HUES6 (cell line): ENCODE measurements around the gene TNFRSF25.

Experiments used
- H3K27ac ChIP-seq: 2 replicates; pipeline ENCODE4 v1.7.0; 2013; ENCODE audit warnings: low read depth, mild to moderate bottlenecking, low read length, inconsistent platforms
- H3K27me3 ChIP-seq: 2 replicates; pipeline ENCODE4 v1.6.1; 2013; ENCODE audit warnings: low read length; ENCODE audit not compliant: control insufficient read depth, insufficient read depth
- H3K36me3 ChIP-seq: 2 replicates; pipeline ENCODE4 v1.6.1; 2013; ENCODE audit warnings: low read length; ENCODE audit not compliant: control insufficient read depth, insufficient read depth
- H3K4me1 ChIP-seq: 2 replicates; pipeline ENCODE4 v1.6.1; 2013; ENCODE audit warnings: low read length; ENCODE audit not compliant: control insufficient read depth, insufficient read depth
- H3K4me3 ChIP-seq: 2 replicates; pipeline ENCODE4 v1.5.1; 2013; ENCODE audit warnings: low read depth, low read length
- H3K9ac ChIP-seq: one replicate; pipeline ENCODE4 v1.6.1; 2013; ENCODE audit warnings: mild to moderate bottlenecking, low read length
- H3K9me3 ChIP-seq: 2 replicates; pipeline ENCODE4 v1.6.1; 2013; ENCODE audit warnings: low read depth, low read length; ENCODE audit not compliant: control insufficient read depth, insufficient read depth

The TNFRSF25 gene

DNA sequence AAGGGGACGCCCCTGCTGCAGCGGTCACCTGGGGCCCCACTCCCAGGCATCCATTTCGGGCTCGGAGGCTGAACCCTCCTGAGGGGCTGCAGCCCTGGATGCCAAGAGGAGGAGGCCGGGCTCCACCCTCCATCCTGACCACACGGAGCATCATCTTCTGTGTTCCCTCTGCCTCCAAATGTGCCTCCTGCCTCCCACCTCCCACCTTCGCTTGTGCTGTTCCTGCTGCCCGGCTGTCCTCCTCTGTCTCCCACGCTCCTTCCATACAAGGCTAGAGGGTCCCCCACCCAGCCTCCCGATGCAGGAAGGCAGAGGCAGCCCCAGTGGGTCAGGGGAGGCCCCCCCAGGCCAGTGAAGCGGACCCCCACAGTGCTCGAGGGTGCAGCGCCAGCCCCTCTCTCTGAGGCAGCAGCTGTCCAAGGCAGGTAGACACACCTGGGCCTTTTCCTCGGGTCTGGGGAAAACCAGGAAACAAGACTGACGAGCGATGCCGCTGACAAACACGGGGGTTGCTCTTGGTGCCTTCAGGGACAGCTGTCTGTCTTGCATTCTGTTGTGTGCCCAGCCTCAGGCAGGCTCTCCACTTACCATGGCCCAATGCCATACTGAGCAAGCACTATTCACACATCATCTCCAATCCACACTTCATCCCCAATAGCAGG, 42.3 kb upstream of the TNFRSF25 start:
- no peak overlapping the region for H3K9ac ChIP-seq
- no peak overlapping the region for H3K4me3 ChIP-seq
- no peak overlapping the region for H3K27ac ChIP-seq
- H3K27me3 ChIP-seq, result no peaks in the 10 kb centered on the region
- H3K9me3 ChIP-seq, result no peaks in the 10 kb centered on the region
- peaks cover 8% of the 10 kb centered on the region; the same call in 1 of the 2 replicates for H3K4me1 ChIP-seq
- no peaks in the 10 kb centered on the region for H3K36me3 ChIP-seq

DNA sequence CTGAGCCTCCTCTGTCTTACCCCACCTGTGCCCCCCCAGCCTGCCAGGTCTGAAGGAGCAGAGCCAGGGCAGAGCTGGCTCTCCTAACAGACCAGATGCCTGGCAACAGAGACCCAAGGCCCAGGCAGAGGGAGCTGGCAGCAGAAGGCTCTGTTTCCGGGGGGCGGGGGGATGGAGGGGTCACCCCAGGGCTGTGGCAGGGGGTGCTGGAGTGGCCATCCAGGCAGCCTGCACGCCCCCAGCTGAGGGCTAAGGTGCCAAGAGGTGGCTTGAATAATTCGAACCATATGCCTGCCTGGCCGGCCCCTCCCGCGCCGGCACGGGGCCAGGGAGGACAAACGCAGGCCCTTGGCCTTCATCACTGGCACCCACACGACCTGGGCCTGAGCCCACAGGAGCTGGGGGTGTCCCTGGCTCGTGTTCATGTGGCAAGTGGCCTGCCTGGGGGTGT, 41.5 kb upstream of the TNFRSF25 start:
- Histone ChIP-seq H3K27me3 (no peaks in the 10 kb centered on the region), H3K9ac (no peak overlapping the region), H3K4me1 (peaks cover 4% of the 10 kb centered on the region; the same call in 1 of the 2 replicates), H3K4me3 (no peak overlapping the region), H3K9me3 (no peaks in the 10 kb centered on the region), H3K36me3 (no peaks in the 10 kb centered on the region), H3K27ac (no peak overlapping the region)

DNA sequence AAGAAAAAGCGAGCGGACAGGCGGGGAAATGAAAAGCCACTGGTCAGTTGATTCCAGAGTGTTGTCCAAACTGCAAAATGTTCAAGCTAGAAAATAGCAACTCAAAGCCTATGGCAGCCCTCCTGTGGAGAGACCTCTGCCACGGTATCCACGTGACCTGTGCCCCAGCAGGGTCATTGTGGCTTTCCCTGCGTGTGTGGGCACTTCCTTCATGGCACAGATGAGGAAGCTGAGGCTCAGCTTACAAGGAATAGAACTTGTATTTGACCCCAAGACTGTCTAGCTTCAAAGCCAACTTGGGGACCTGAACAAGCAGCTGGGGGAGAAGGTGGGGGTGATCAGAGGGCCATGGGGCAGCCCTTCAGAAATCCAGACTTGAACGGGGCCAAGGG, 41.1 kb upstream of the TNFRSF25 start:
- Histone ChIP-seq H3K4me1 (peaks cover 4% of the 10 kb centered on the region; the same call in 1 of the 2 replicates), H3K4me3 (no peak overlapping the region), H3K9me3 (no peaks in the 10 kb centered on the region), H3K36me3 (no peaks in the 10 kb centered on the region), H3K27ac (no peak overlapping the region), H3K9ac (no peak overlapping the region), H3K27me3 (no peaks in the 10 kb centered on the region)

DNA sequence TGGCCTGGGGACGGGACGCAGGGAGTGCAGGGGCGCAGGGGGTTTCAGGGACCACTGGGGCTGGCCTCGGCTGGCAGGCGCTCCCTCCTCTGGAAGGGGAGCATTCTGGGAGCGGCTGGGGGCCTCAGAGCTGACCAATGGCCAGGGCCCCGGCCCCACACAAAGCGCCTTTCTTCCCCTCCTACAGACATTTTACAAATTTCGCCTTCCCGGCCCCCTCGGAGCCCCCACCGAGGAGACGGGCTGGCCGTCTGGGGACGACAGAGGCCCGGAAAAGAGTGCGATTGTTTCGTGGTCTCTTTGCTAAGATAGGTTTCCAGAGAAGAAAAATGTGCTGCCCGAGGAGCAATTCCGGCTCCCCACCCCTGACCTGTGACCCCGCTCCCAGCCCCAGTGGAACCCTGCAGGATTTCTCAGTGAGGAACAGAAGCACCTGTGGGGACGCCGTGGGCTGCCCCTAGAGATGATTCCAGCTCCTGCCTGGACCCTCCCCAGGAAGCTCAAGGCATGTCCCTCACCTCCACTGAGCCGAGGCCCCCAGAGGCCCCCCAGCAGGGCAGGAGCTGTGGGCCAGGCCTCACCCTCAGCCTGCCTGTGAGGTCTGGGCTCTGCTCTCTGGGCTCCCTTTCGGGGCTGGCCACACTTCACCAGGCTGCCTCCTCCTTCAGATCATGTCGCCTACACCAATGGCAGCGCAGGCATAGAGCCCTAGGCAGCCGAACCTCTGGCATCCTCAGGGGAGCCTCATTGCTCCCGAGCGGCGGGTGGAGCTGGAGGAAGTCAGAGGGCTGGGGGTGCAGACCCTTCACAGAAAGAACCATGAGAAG, 40.5 kb upstream of the TNFRSF25 start:
- Histone ChIP-seq H3K4me1 (peaks cover 4% of the 10 kb centered on the region; the same call in 1 of the 2 replicates), H3K36me3 (no peaks in the 10 kb centered on the region), H3K9ac (no peak overlapping the region), H3K4me3 (no peak overlapping the region), H3K27ac (no peak overlapping the region), H3K27me3 (no peaks in the 10 kb centered on the region), H3K9me3 (no peaks in the 10 kb centered on the region)

DNA sequence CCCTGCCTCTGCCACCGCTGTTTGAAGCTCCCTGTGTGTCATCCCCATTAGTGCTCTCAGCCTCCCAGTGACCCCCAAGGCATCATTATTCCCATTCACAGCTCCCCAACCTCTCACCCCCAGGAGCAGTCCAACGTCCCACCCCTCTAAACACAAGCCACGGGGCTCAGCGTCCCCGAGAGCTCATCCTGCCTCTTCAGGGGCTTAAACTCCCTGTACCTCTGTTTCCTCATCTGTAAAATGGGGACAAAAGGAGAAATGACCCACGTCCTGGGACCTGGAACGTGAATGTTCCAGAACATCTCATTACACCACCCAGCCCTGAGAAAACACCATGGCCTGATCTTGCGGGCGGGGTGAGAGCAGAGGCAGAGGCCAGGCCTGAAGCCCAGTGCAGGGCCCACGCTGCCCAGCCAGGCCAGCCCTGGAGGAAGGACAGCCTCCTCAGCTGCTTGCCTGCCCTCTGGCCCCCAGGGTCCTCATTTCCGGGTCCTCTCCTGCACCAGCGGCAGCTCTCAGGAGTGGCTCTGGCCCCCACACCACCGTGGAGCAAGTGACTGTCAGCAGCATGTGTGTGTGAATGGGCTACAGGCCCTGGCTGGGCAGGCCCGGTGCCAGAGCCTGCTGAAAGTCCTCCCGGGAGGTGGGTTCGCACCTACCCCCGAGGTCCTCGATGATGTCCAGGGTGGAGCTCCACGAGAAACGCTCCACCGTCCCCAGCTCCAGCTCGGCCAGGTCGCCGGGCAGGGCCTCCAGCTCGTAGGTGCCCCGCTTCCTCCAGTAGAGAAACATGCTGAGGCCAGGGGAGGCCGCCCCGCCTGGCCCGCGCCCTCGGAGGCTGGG, 39.6 kb upstream of the TNFRSF25 start:
- H3K4me3 ChIP-seq, result no peak overlapping the region
- H3K4me1 ChIP-seq, result peaks cover 4% of the 10 kb centered on the region; the same call in 1 of the 2 replicates

DNA sequence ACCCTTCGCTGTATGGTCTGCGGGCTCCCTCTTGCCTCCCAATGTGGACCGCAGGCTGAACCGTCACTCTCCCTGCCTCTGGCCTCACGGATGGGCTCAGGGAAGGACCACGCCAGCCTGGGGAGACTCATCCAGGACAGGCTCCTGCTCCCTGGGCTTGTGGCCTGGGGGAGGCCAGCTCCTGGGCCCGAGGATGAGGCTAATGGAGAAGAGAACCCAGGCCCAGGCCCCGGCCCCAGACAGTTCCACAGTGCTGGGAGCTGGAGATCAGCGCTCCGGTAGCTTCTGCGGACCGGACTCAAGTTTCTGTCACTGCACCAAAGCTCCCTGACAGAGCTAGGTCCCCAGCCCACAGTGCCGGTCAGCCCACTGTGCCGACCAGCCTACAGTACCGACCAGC, 38.9 kb upstream of the TNFRSF25 start:
- Histone ChIP-seq H3K27me3 (no peaks in the 10 kb centered on the region), H3K9me3 (no peaks in the 10 kb centered on the region), H3K36me3 (no peaks in the 10 kb centered on the region), H3K4me3 (no peak overlapping the region), H3K27ac (no peak overlapping the region), H3K4me1 (peaks cover 4% of the 10 kb centered on the region; the same call in 1 of the 2 replicates), H3K9ac (no peak overlapping the region)

More for the DNA sequence above, 39.6 kb upstream of the TNFRSF25 start:
- Histone ChIP-seq H3K9ac (no peak overlapping the region), H3K27me3 (no peaks in the 10 kb centered on the region), H3K27ac (no peak overlapping the region), H3K9me3 (no peaks in the 10 kb centered on the region), H3K36me3 (no peaks in the 10 kb centered on the region)

DNA sequence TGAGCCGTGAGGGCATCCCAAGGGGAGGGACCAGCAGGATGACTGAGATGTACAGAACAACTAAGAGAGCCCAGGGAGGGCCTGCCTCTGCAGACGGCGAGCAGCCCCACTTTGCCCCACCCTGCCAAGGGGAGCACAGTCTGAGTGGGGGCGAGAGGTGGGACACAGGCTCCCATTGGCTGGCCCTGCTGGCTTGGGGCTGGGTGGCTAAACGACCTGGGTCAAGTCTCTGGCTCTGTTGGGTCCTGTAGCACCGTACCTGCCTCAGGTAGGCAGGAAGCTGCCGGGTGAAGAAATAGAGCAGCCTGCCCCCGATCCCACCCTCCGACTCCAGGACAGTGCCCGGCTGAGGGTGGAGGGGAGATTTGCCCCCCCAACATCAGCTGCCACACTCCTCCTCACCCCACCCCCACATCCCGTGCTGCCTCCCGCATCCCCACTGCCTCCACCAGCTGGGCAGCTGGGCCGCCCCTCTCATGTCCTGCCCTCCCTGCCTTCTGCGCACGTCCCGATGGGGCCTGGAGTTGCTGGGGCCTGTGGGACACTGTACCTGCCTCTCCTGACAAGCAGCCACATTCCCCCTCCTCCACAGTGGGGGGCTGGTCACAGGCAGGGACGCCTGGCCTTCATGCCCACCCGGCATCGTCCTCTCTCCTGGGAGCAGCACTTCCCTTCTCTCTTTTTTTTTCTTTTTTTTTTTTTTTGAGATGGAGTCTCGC, 38.1 kb upstream of the TNFRSF25 start:
- Histone ChIP-seq H3K27ac (no peak overlapping the region), H3K36me3 (no peaks in the 10 kb centered on the region), H3K27me3 (0 out of 2 replicates have a peak, but pooled peaks cover under 1% of the 10 kb centered on the region), H3K9ac (no peak overlapping the region), H3K4me1 (peaks cover 4% of the 10 kb centered on the region; the same call in 1 of the 2 replicates), H3K9me3 (no peaks in the 10 kb centered on the region), H3K4me3 (no peak overlapping the region)

DNA sequence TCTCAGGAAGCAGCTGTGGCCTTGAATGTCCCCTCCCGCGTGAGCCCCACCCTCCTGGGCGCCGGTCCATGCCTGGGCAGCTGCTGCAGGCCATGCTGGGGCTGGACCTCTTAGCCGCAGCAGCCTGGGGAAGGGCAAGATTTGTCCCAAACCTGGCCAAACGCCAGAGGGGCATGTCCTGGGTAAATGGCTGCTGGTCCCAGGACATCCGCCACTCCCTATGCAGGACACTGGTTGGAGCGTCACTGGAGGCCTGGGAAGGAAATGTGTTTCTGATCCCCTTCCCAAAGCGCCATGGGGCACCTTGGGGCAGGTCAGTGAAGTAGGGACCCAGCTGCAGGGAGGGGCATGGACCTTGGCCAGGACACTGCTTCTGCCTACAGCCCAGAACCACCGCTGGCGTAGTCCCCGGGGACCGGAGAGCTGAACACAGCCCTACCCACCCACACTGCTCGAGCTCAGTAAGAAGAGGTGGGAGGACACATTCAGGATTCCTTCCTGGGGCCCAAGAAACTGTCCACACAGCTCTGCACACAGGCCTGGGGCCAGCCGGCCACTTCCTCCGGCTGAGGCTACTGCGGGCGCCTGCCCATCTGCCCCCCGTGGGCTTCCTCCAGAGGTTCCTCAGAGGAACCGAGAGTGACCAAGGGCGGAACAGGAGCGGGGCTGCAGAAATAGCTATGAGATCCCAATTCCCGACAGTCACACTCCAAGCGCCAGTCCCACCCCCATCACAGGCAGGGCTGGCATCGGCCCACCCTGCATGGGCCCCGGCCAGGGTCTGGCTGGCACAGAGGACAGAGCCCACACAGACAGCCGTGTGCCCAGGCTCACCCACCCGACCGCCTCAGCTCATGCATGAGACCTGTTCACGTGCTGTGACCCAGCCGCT, 36.3 kb upstream of the TNFRSF25 start:
- Histone ChIP-seq H3K4me3 (no peak overlapping the region), H3K27ac (no peak overlapping the region), H3K27me3 (peaks cover 15% of the 10 kb centered on the region), H3K36me3 (no peaks in the 10 kb centered on the region), H3K9me3 (no peaks in the 10 kb centered on the region), H3K9ac (no peak overlapping the region), H3K4me1 (peaks cover 8% of the 10 kb centered on the region; the same call in 1 of the 2 replicates)

DNA sequence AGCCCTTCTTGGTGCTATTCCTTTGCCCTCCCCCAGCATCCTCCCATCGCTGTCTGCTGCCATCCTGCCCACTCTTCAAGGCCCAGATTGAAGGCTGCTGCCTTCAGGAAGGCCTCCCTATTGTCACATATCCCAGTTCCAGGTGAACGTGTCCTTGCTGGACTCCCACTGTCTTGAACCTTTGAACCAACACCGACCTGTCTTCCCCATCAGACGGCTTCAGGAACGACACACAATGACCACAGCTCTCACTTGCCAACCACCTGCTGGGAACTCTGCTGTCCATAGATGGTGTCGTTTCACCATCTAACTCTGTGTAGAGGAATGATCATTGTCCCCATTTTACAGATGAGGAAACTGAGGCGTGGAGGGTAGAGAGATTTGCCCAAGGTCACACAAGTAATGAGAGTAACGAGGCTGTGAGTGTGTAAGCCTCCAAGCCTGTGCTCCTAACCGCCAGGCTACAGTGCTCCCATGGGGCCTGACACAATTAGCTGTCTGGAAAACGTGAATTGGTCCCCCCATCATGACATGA, 35.4 kb upstream of the TNFRSF25 start:
- Histone ChIP-seq H3K4me3 (no peak overlapping the region), H3K27ac (no peak overlapping the region), H3K9me3 (no peaks in the 10 kb centered on the region), H3K36me3 (no peaks in the 10 kb centered on the region), H3K4me1 (peaks cover 6% of the 10 kb centered on the region), H3K9ac (no peak overlapping the region), H3K27me3 (peaks cover 21% of the 10 kb centered on the region)
